Activated CD4-positive, alpha-beta T cell treated with anti-CD3 and anti-CD28 coated beads, Interleukin-2, amount 50 U/mL, for 24 hours (primary cell): ENCODE measurements around the gene TBC1D8B.

ENCODE experiments used
- DNase-seq, 2 donors: peaks; one replicate each; pipeline ENCODE4 v3.0.0-alpha.2; 2020; ENCODE audit warnings: low read depth in 1 of 2, low spot score in 1 of 2

Gene TBC1D8B

GRCh38 chrX:106897259-106897658 is 94.8 kb downstream of the TBC1D8B start:
- no peak for DNase-seq

- no peak for DNase-seq
Measured at GRCh38 chrX:106898462-106898861, 96.0 kb downstream of the TBC1D8B start.

GRCh38 chrX:106899276-106899675 is 96.8 kb downstream of the TBC1D8B start:
- no peak for DNase-seq

GRCh38 chrX:106899841-106900240 is 97.4 kb downstream of the TBC1D8B start:
- DNase-seq = no peak

- DNase-seq = no peak
Measured at GRCh38 chrX:106901341-106901740, 98.9 kb downstream of the TBC1D8B start.

- DNase-seq = no peak
Measured at GRCh38 chrX:106901781-106902219, 99.3 kb downstream of the TBC1D8B start.

- DNase-seq = no peak
Measured at GRCh38 chrX:106902684-106903083, 100.2 kb downstream of the TBC1D8B start.

- no peak for DNase-seq
Measured at GRCh38 chrX:106903291-106903824, 100.9 kb downstream of the TBC1D8B start, which contains the start of gene RIPPLY1. Gene RIPPLY1, minus strand, starts transcription at chrX:106903341. Its CDS starts 54 bp downstream, at chrX:106903287.

- no peak for DNase-seq
Measured at GRCh38 chrX:106903856-106904528, 101.5 kb downstream of the TBC1D8B start.

- DNase-seq = no peak
Measured at GRCh38 chrX:106905064-106905708, 102.7 kb downstream of the TBC1D8B start.

- no peak for DNase-seq
Measured at GRCh38 chrX:106906361-106906760, 103.9 kb downstream of the TBC1D8B start.

- DNase-seq = no peak
Measured at GRCh38 chrX:106912864-106913263, 110.4 kb downstream of the TBC1D8B start.

GRCh38 chrX:106917830-106918500 is 115.5 kb downstream of the TBC1D8B start:
- no peak for DNase-seq

- DNase-seq = no peak
Measured at GRCh38 chrX:106919932-106920452, 117.5 kb downstream of the TBC1D8B start, which contains the start of gene CLDN2. Gene CLDN2, plus strand, starts transcription at chrX:106920402. Its CDS starts 7,827 bp downstream, at chrX:106928229.

GRCh38 chrX:106921637-106922036 is 119.2 kb downstream of the TBC1D8B start:
- DNase-seq = no peak
